Measurements from ENCODE around the gene BCKDK.
"Not testable (repeated sequence)": the region's sequence is repeated elsewhere in the genome, so short reads cannot be mapped to it uniquely, and the experiment has no call there.

BCKDK gene

GRCh38 chr16:31129568-31130335 is 21.6 kb downstream of the BCKDK start:
- no peak for DNase-seq

- DNase-seq, result no peak
These were observed 22.2 kb downstream of the BCKDK start for GRCh38 chr16:31130336-31130891.

- DNase-seq, result no peak
These were observed 22.7 kb downstream of the BCKDK start for GRCh38 chr16:31130899-31131298.

GRCh38 chr16:31131416-31131815 is 23.2 kb downstream of the BCKDK start:
- DNase-seq, result no peak

- DNase-seq, result no peak
These were observed 23.7 kb downstream of the BCKDK start for GRCh38 chr16:31131841-31132271.

- no peak for DNase-seq
These were observed 24.3 kb downstream of the BCKDK start for GRCh38 chr16:31132303-31132979.

- DNase-seq, result no peak
These were observed 24.9 kb downstream of the BCKDK start for GRCh38 chr16:31133046-31133501.

GRCh38 chr16:31134091-31134571 is 25.9 kb downstream of the BCKDK start:
- no peak for DNase-seq

GRCh38 chr16:31134625-31135534 is 26.7 kb downstream of the BCKDK start:
- no peak for DNase-seq

GRCh38 chr16:31135535-31136286 is 27.5 kb downstream of the BCKDK start, which contains the start of gene PRSS8:
PRSS8 (minus strand) TSS chr16:31135727; CDS start chr16:31135498, 229 bp downstream.
- no peak for DNase-seq

GRCh38 chr16:31136287-31136662 is 28.1 kb downstream of the BCKDK start:
- DNase-seq, result no peak

GRCh38 chr16:31136822-31137499 is 28.8 kb downstream of the BCKDK start:
- not testable (repeated sequence) for DNase-seq

- no peak for DNase-seq
These were observed 30.7 kb downstream of the BCKDK start for GRCh38 chr16:31138621-31139578.

- not testable (repeated sequence) for DNase-seq
These were observed 32.9 kb downstream of the BCKDK start for GRCh38 chr16:31141071-31141469.

GRCh38 chr16:31141489-31142108 is 33.4 kb downstream of the BCKDK start:
- DNase-seq, result peak; percentile 67

- peak; percentile 99 for DNase-seq
These were observed 34.2 kb downstream of the BCKDK start for GRCh38 chr16:31142109-31143010.

- peak; percentile 62 for DNase-seq
These were observed 35.0 kb downstream of the BCKDK start for GRCh38 chr16:31143011-31143693.

- no peak for DNase-seq
These were observed 35.5 kb downstream of the BCKDK start for GRCh38 chr16:31143694-31144148.
